ENCODE data around the gene CEMIP. TPM values are rescaled to one million over a fixed set of nuclear protein-coding genes. Genes with fewer than 3 reads are reported as not detected.

Gene CEMIP
- polyA plus RNA-seq, 1 donor from 2014 or later: not detected

- H3K4me3 Mint-ChIP-seq: peak overlapping the region; percentile 96 to 99 (median 98)
- H3K4me1 Mint-ChIP-seq: peaks cover 42 to 55% (median 50%) of the 10 kb centered on the region in 3 donors
- peak overlapping the region; percentile 83 to 97 (median 90) for H3K27ac Mint-ChIP-seq
These were observed 209.1 kb downstream of the CEMIP start for GRCh38 chr15:80988148-80988796.

DNA sequence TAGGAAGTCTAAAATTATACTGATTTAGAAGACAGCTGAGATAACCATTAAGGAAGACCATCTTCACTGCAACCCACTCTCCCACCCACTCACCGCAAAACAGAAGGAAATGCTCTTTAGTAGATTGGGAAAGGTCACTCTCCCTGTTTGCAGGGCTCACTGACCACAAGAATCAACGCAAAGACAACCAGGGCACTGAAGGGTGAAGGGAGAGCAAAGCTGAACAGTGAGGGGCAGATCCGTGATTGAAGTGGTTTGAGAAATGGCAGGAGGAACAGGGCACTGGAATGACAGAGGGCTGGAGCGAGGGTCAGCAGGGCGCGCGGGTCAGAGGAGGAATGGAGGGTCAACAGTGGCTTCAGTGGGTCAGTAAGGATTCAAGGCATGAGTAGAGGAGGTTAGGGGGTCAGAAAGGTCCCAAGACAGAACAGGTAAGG is 209.9 kb downstream of the CEMIP start:
- Mint-ChIP-seq H3K27me3 (no peaks in the 10 kb centered on the region), H3K9me3 (no peaks in the 10 kb centered on the region), H3K36me3 (peaks cover 2% of the 10 kb centered on the region), H3K27ac (peak overlapping the region; percentile 83 to 97 (median 90)), H3K4me3 (peak overlapping the region; percentile 96 to 99 (median 98)), H3K4me1 (peaks cover 40 to 52% (median 45%) of the 10 kb centered on the region in 3 donors)

More at GRCh38 chr15:80988148-80988796, 209.1 kb downstream of the CEMIP start:
- Mint-ChIP-seq H3K36me3 (peaks cover 2% of the 10 kb centered on the region), H3K9me3 (no peaks in the 10 kb centered on the region), H3K27me3 (no peaks in the 10 kb centered on the region)

GRCh38 chr15:80989518-80990478 is 210.6 kb downstream of the CEMIP start, which contains the start of gene MESD:
MESD (minus strand) TSS chr15:80989819; CDS start chr15:80989791, 28 bp downstream.
- Mint-ChIP-seq H3K4me3 (peak within 1 kb of the TSS; percentile 96 to 99 (median 98)), H3K27me3 (no peaks in the 10 kb centered on the region), H3K27ac (peak within 1 kb of the TSS; percentile 83 to 97 (median 90)), H3K4me1 (peaks cover 37 to 51% (median 39%) of the 10 kb centered on the region in 3 donors), H3K36me3 (peaks cover 2% of the 10 kb centered on the region), H3K9me3 (no peaks in the 10 kb centered on the region)

- Mint-ChIP-seq H3K27me3 (no peaks in the 10 kb centered on the region), H3K4me1 (peaks cover 31 to 43% (median 31%) of the 10 kb centered on the region in 3 donors), H3K27ac (peak overlapping the region in 1 of 3 donors; percentile 29), H3K36me3 (peaks cover 2% of the 10 kb centered on the region), H3K9me3 (no peaks in the 10 kb centered on the region), H3K4me3 (peak overlapping the region in 3 of 4 donors; percentile 47 to 96 (median 87))
These were observed 211.8 kb downstream of the CEMIP start for GRCh38 chr15:80990955-80991354.

- Mint-ChIP-seq H3K27me3 (no peaks in the 10 kb centered on the region), H3K9me3 (peaks cover 0 to 2% (median 0%) of the 10 kb centered on the region in 3 donors), H3K27ac (peak overlapping the region in 1 of 3 donors; percentile 29), H3K4me3 (peak overlapping the region in 3 of 4 donors; percentile 21 to 96 (median 87)), H3K36me3 (peaks cover 2% of the 10 kb centered on the region), H3K4me1 (peaks cover 28 to 39% (median 31%) of the 10 kb centered on the region in 3 donors)
These were observed 212.3 kb downstream of the CEMIP start for GRCh38 chr15:80991421-80991820.

- Mint-ChIP-seq H3K4me1 (peaks cover 22 to 33% (median 26%) of the 10 kb centered on the region in 3 donors), H3K9me3 (peaks cover 0 to 2% (median 1%) of the 10 kb centered on the region in 3 donors), H3K4me3 (peak overlapping the region in 1 of 4 donors; percentile 96), H3K27ac (peak overlapping the region in 2 of 3 donors; percentile 12 to 29), H3K36me3 (peaks cover 2% of the 10 kb centered on the region), H3K27me3 (no peaks in the 10 kb centered on the region)
These were observed 212.8 kb downstream of the CEMIP start for GRCh38 chr15:80992006-80992405.

GRCh38 chr15:80992441-80992840 is 213.3 kb downstream of the CEMIP start:
- Mint-ChIP-seq H3K27me3 (no peaks in the 10 kb centered on the region), H3K36me3 (peaks cover 2% of the 10 kb centered on the region), H3K9me3 (peaks cover 0 to 2% (median 2%) of the 10 kb centered on the region in 3 donors), H3K4me1 (peaks cover 20 to 31% (median 28%) of the 10 kb centered on the region in 3 donors), H3K27ac (peak overlapping the region in 1 of 3 donors; percentile 29), H3K4me3 (peak overlapping the region in 1 of 4 donors; percentile 96)

GRCh38 chr15:80996247-80996646 is 217.1 kb downstream of the CEMIP start:
- no peak overlapping the region for H3K27ac Mint-ChIP-seq

DNA sequence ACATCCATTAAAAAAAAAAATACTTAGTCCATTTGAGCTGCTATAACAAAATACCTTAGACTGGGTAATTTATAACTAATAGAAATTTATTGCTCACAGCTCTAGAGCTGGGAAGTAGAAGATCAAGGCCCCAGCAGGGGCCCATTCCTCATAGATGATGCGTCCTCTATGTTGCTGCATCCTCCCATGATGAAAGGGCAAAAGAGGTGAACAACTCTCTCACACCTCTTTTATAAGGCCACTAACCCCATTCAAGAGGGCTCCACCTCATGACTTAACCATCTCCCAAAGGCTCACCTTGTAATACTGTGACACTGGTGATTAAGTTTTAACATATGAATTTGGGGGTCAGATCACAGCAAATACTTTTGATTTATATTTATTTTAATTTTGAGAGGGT is 218.5 kb downstream of the CEMIP start:
- Mint-ChIP-seq H3K27ac (peak overlapping the region in 1 of 3 donors; percentile 71), H3K4me3 (peak overlapping the region in 1 of 4 donors; percentile 37)

More at GRCh38 chr15:80996247-80996646, 217.1 kb downstream of the CEMIP start:
- Mint-ChIP-seq H3K4me3 (no peak overlapping the region), H3K4me1 (peaks cover 23 to 25% (median 23%) of the 10 kb centered on the region in 3 donors), H3K27me3 (no peaks in the 10 kb centered on the region), H3K36me3 (no peaks in the 10 kb centered on the region), H3K9me3 (peaks cover 0 to 2% (median 2%) of the 10 kb centered on the region in 3 donors)

DNA sequence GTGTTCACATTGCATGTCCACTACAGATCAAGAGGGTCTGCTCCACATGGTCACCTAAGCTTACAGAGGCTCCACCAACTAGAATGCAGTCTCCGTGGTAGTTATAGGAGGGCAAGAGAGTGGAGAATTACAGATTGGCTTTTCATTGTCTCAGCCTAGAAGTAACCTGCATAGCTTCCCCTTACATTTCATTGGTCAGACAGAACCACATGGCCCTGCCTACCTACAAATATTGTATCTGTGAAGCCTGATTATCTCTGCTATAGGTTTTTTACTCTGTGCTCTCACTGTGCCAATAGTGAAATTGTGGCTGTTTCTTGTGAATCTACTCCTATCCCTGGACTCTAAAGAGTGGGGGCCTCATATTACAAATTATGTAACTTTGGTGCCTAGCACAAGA is 219.1 kb downstream of the CEMIP start:
- H3K4me3 Mint-ChIP-seq: peak overlapping the region in 2 of 4 donors; percentile 76 to 83
- H3K27ac Mint-ChIP-seq: peak overlapping the region in 2 of 3 donors; percentile 28 to 98
- H3K4me1 Mint-ChIP-seq: peaks cover 14 to 21% (median 19%) of the 10 kb centered on the region in 3 donors
- no peaks in the 10 kb centered on the region for H3K27me3 Mint-ChIP-seq
- H3K36me3 Mint-ChIP-seq: no peaks in the 10 kb centered on the region
- H3K9me3 Mint-ChIP-seq: peaks cover 0 to 2% (median 2%) of the 10 kb centered on the region in 3 donors

More for the DNA sequence above, 218.5 kb downstream of the CEMIP start:
- H3K9me3 Mint-ChIP-seq: peaks cover 0 to 2% (median 2%) of the 10 kb centered on the region in 3 donors
- H3K4me1 Mint-ChIP-seq: peaks cover 14 to 19% (median 19%) of the 10 kb centered on the region in 3 donors
- H3K36me3 Mint-ChIP-seq: no peaks in the 10 kb centered on the region
- no peaks in the 10 kb centered on the region for H3K27me3 Mint-ChIP-seq

GRCh38 chr15:80999623-81000036 is 220.5 kb downstream of the CEMIP start:
- Mint-ChIP-seq H3K4me1 (peaks cover 21 to 34% (median 29%) of the 10 kb centered on the region in 3 donors), H3K36me3 (peaks cover 3% of the 10 kb centered on the region), H3K9me3 (peaks cover 0 to 2% (median 2%) of the 10 kb centered on the region in 3 donors), H3K4me3 (peak overlapping the region; percentile 95 to 96 (median 96)), H3K27ac (peak overlapping the region; percentile 98 to 99 (median 98)), H3K27me3 (no peaks in the 10 kb centered on the region)

- H3K27ac Mint-ChIP-seq: peak overlapping the region; percentile 98 to 99 (median 98)
- H3K9me3 Mint-ChIP-seq: peaks cover 0 to 2% (median 2%) of the 10 kb centered on the region in 3 donors
- no peaks in the 10 kb centered on the region for H3K27me3 Mint-ChIP-seq
- peaks cover 26 to 39% (median 31%) of the 10 kb centered on the region in 3 donors for H3K4me1 Mint-ChIP-seq
- peak overlapping the region; percentile 95 to 96 (median 96) for H3K4me3 Mint-ChIP-seq
- peaks cover 3% of the 10 kb centered on the region for H3K36me3 Mint-ChIP-seq
These were observed 221.0 kb downstream of the CEMIP start for GRCh38 chr15:81000144-81000623.

DNA sequence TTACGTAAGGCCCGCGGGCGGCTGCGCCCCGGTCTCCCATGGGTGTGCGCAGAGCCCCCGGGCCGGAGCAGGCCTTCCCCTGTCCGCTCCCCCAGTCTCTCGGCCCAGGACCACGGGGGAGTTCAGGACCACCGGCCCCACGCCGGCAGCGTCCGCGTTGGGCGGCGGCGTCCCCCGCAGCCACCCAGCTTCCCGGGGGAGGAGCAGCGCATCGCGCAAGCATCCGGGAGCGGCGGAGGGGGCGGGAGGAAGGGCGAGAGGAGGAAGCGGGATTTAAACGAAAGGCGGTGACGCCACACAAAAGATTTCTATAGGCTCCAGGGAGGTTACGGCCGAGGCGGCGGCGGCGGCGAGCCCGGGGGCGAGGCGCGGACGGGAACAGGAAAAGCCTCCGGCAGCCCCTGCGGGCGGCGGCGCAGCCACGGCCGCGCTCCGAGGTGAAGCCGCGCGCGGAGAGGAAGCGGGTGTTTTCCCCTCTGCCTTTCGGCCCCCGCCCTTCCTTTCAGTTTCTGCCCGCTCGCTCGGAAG is 221.5 kb downstream of the CEMIP start, which contains the start of gene TLNRD1:
TLNRD1 (plus strand) TSS at position 300 of the 528 bp plus-strand sequence. CDS start 1,349 bp downstream, outside the sequence.
- H3K27ac Mint-ChIP-seq: peak within 1 kb of the TSS; percentile 98 to 99 (median 98)
- peaks cover 3% of the 10 kb centered on the region for H3K36me3 Mint-ChIP-seq
- H3K27me3 Mint-ChIP-seq: no peaks in the 10 kb centered on the region
- peak within 1 kb of the TSS; percentile 95 to 96 (median 96) for H3K4me3 Mint-ChIP-seq
- H3K9me3 Mint-ChIP-seq: peaks cover 0 to 2% (median 2%) of the 10 kb centered on the region in 3 donors
- peaks cover 32 to 44% (median 33%) of the 10 kb centered on the region in 3 donors for H3K4me1 Mint-ChIP-seq

Data from IgD-negative memory B cell (primary cell).